Transverse colon (tissue), 4 donors: ENCODE results near the gene SPATA2L. TPM values are rescaled to one million over a fixed set of nuclear protein-coding genes. Genes with fewer than 3 reads are reported as not detected.
"Not testable (repeated sequence)": the region's sequence is repeated elsewhere in the genome, so short reads cannot be mapped to it uniquely, and the experiment has no call there.

Experiments
- DNase-seq: peaks from one replicate; pipeline ENCODE4 v3.0.0-alpha.2; 2019
- H3K27ac ChIP-seq, 4 donors: fragments of 200-600 bp; sonication (generic); 2 replicates each; pipeline ENCODE4 v1.5.1; 2016 to 2018; ENCODE audit warnings: inconsistent platforms in 4 of 4
- H3K27me3 ChIP-seq: fragments of 200-600 bp; sonication (generic); 2 replicates; pipeline ENCODE4 v1.5.1; 2017; ENCODE audit warnings: inconsistent platforms
- H3K36me3 ChIP-seq, 4 donors: fragments of 200-600 bp; sonication (generic); 2 replicates each; pipeline ENCODE4 v1.5.1; 2017 to 2019; ENCODE audit warnings: inconsistent platforms in 4 of 4
- H3K4me1 ChIP-seq, 4 donors: fragments of 200-600 bp; sonication (generic); 2 replicates each; pipeline ENCODE4 v1.5.1; 2017 to 2020; ENCODE audit warnings: inconsistent platforms in 4 of 4
- H3K4me3 ChIP-seq, 4 donors: fragments of 200-600 bp; sonication (generic); 1 replicate in 1 of 4; 2 replicates in 3 of 4; pipeline versions ENCODE4 v1.5.1 to v1.6.1; 2017 to 2019; ENCODE audit warnings: inconsistent platforms in 4 of 4
- H3K9me3 ChIP-seq, 2 donors: fragments of 200-600 bp; sonication (generic); 2 replicates each; pipeline ENCODE4 v1.5.1; 2017 to 2019; ENCODE audit warnings: inconsistent platforms in 2 of 2
- CTCF ChIP-seq, 5 experiments: fragments of 200-600 bp in 3 of 5; fragments of 450-650 bp in 2 of 5; sonication (generic) in 3 of 5; IDR thresholded peaks; 1 replicate in 2 of 5; 2 replicates in 3 of 5; pipeline ENCODE4 v1.5.1; 2016 to 2017; ENCODE audit warnings: antibody characterized with exemption in 5 of 5, inconsistent platforms in 3 of 5, mild to moderate bottlenecking in 2 of 5, moderate library complexity in 1 of 5
- EP300 ChIP-seq: sonication (generic); formaldehyde crosslinking; IDR thresholded peaks from one replicate; pipeline ENCODE4 v1.6.1; 2017; ENCODE audit warnings: antibody characterized with exemption, low read depth
- POLR2A ChIP-seq: fragments of 450-650 bp; IDR thresholded peaks from one replicate; pipeline ENCODE4 v1.6.1; 2016; ENCODE audit warnings: antibody characterized with exemption, mild to moderate bottlenecking, moderate library complexity
- POLR2AphosphoS5 ChIP-seq, 3 donors: sonication (generic); formaldehyde crosslinking; IDR thresholded peaks; one replicate each; pipeline ENCODE4 v1.6.1; 2016; ENCODE audit warnings: antibody characterized with exemption in 3 of 3
- WGBS, 2 donors: methylation state at CpG; one replicate each; pipeline ENCODE4 v1.1.5; 2018; ENCODE audit warnings: low coverage in 1 of 2; 5-methylcytosine and 5-hydroxymethylcytosine counted together
- in situ Hi-C, 4 donors: fragments of 200-750 bp; cut with MboI; loops; one replicate each; pipeline versions ENCODE4 v1.15.0 to v1.15.1; 2017; ENCODE audit warnings: low sequenced_read_pairs in 3 of 4, low pct_ligation_motif_present in 1 of 4, low pct_unique_long_range_greater_than_20kb in 1 of 4
- intact Hi-C: fragments of 100-400 bp; cut with DNase I; formaldehyde crosslinking; loops from one replicate; pipeline ENCODE4 v1.15.1; 2023; ENCODE audit warnings: low total_unique reads
- total RNA-seq, 4 donors: library from RNA; depleted of rRNA; stranded (reverse); fragments of >200 nt; gene quantifications; one replicate each; pipeline ENCODE4 v1.1.0, GENCODE V29; 2016

SPATA2L gene
- total RNA-seq, 4 donors from 2014 or later: 30.8 to 83.0 (median 60.6) TPM

GRCh38 chr16:89695086-89695874 is 6.2 kb downstream of the SPATA2L start:
- H3K9me3 ChIP-seq: no peaks in the 10 kb centered on the region
- intact Hi-C loops (no loop called here), in situ Hi-C loops (no loop called here)
- peak overlapping the region in 1 of 4 donors; percentile 34 for H3K27ac ChIP-seq
- no peak for TF ChIP-seq CTCF (IDR thresholded peaks at IDR 0.05)
- peaks cover 4 to 13% (median 8%) of the 10 kb centered on the region in 4 donors for H3K4me1 ChIP-seq
- H3K27me3 ChIP-seq: no peaks in the 10 kb centered on the region
- WGBS, 2 donors: 68 to 92% methylated on average over 4 to 19 of the region's 31 CpGs
- no peak overlapping the region for H3K4me3 ChIP-seq
- H3K36me3 ChIP-seq: peaks cover 0 to 22% (median 7%) of the 10 kb centered on the region in 4 donors
- DNase-seq: no peak

GRCh38 chr16:89694784-89695085 is 6.8 kb downstream of the SPATA2L start:
- H3K4me3 ChIP-seq, intact Hi-C loops, in situ Hi-C loops, H3K9me3 ChIP-seq, H3K27me3 ChIP-seq, DNase-seq, H3K4me1 ChIP-seq: not testable (repeated sequence)
- Histone ChIP-seq H3K36me3 (peaks cover 0 to 22% (median 7%) of the 10 kb centered on the region in 4 donors), H3K27ac (peak overlapping the region in 1 of 4 donors; percentile 34)
- WGBS, 2 donors: 92% methylated on average over 6 of the region's 23 CpGs; no CpG with 5 or more reads in 1 of the 2 donors

- intact Hi-C loops (no loop called here), in situ Hi-C loops (no loop called here)
- Histone ChIP-seq H3K4me3 (no peak overlapping the region), H3K36me3 (peaks cover 0 to 22% (median 9%) of the 10 kb centered on the region in 4 donors), H3K27me3 (no peaks in the 10 kb centered on the region), H3K9me3 (no peaks in the 10 kb centered on the region), H3K27ac (peak overlapping the region in 1 of 4 donors; percentile 34), H3K4me1 (peaks cover 0 to 4% (median 0%) of the 10 kb centered on the region in 4 donors)
- WGBS, 2 donors: 93% methylated on average over 22 of the region's 32 CpGs; no CpG with 5 or more reads in 1 of the 2 donors
- TF ChIP-seq POLR2A (no peak), CTCF (IDR thresholded peaks at IDR 0.05) (no peak), POLR2AphosphoS5 (IDR thresholded peaks at IDR 0.05) (no peak), EP300 (no peak)
- no peak for DNase-seq
Measured at GRCh38 chr16:89693931-89694783, 7.3 kb downstream of the SPATA2L start.

- DNase-seq: no peak
- Histone ChIP-seq H3K9me3 (no peaks in the 10 kb centered on the region), H3K27me3 (no peaks in the 10 kb centered on the region), H3K27ac (no peak overlapping the region), H3K4me1 (peaks cover 0 to 9% (median 4%) of the 10 kb centered on the region in 4 donors), H3K36me3 (peaks cover 0 to 22% (median 9%) of the 10 kb centered on the region in 4 donors), H3K4me3 (no peak overlapping the region)
- intact Hi-C loops (no loop called here), in situ Hi-C loops (no loop called here)
- TF ChIP-seq POLR2AphosphoS5 (IDR thresholded peaks at IDR 0.05): no peak
- no peak for TF ChIP-seq EP300
- TF ChIP-seq POLR2A: no peak
- TF ChIP-seq CTCF (IDR thresholded peaks at IDR 0.05): no peak
- WGBS, 2 donors: 89% methylated on average over 11 of the region's 11 CpGs; no CpG with 5 or more reads in 1 of the 2 donors
Measured at GRCh38 chr16:89693289-89693731, 8.2 kb downstream of the SPATA2L start.
